Muscle layer of colon (tissue), 2 donors: ENCODE data around the gene TMEM229B.

Source experiments
- H3K27ac ChIP-seq: one replicate; pipeline ENCODE4 v1.7.0; 2013; ENCODE audit warnings: low read depth, mild to moderate bottlenecking, low read length, moderate library complexity
- H3K27me3 ChIP-seq, 2 donors: one replicate each; pipeline ENCODE4 v1.7.0; 2013; ENCODE audit warnings: low read length in 2 of 2, mild to moderate bottlenecking in 2 of 2; ENCODE audit not compliant: insufficient read depth in 2 of 2, control insufficient read depth in 1 of 2
- H3K36me3 ChIP-seq: one replicate; pipeline ENCODE4 v1.7.0; 2013; ENCODE audit warnings: mild to moderate bottlenecking, low read length; ENCODE audit not compliant: insufficient read depth
- H3K4me1 ChIP-seq: one replicate; pipeline ENCODE4 v1.7.0; 2013; ENCODE audit warnings: mild to moderate bottlenecking, low read length; ENCODE audit not compliant: insufficient read depth
- H3K4me3 ChIP-seq, 2 donors: one replicate each; pipeline ENCODE4 v1.7.0; 2013; ENCODE audit warnings: low read length in 2 of 2, low read depth in 1 of 2, mild to moderate bottlenecking in 1 of 2, moderate library complexity in 1 of 2
- H3K9ac ChIP-seq: one replicate; pipeline ENCODE4 v1.7.0; 2013; ENCODE audit warnings: low read length
- H3K9me3 ChIP-seq: one replicate; pipeline ENCODE4 v1.7.0; 2013; ENCODE audit warnings: mild to moderate bottlenecking, low read length
- donor health status: abdominal sarcoma.
- donor health status: Adenocarcinoma of cecum.

Gene TMEM229B

DNA sequence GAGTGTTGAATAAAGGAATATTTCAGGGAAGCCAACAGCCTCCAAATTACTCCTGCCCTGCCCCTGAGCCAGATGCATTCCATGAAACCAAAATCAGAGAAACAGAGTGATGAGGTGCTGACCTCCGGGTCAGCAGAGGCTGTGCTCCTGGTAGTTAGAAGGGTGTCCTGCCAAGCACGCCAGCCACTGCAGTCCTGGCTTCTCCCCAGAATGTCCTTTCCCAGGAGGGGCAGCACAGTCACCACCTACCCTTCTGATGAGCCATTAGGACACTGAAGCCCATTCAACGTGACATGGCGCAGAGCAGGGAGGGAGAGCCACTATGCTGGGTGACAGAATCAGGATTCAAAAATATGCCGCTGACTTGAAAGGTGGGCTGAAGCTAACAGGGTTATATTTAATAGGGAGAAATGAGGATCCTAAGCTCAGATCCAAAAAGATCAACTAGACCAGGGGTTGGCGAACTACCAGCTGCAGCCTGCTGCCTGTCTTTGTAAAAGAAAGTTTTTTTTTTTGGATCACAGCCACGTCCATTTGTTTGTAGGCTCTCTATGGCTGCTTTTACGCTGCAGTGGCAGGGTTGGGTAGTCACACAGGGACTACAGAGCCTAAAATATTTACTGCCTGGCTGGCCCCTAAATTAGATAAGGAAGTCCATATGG lies 42.0 kb downstream of the TMEM229B start:
- H3K27me3 ChIP-seq, result no peaks in the 10 kb centered on the region
- H3K27ac ChIP-seq, result no peak overlapping the region
- H3K4me1 ChIP-seq, result peaks cover 10% of the 10 kb centered on the region
- no peaks in the 10 kb centered on the region for H3K36me3 ChIP-seq
- no peak overlapping the region for H3K9ac ChIP-seq
- H3K9me3 ChIP-seq, result no peaks in the 10 kb centered on the region
- H3K4me3 ChIP-seq, result no peak overlapping the region

DNA sequence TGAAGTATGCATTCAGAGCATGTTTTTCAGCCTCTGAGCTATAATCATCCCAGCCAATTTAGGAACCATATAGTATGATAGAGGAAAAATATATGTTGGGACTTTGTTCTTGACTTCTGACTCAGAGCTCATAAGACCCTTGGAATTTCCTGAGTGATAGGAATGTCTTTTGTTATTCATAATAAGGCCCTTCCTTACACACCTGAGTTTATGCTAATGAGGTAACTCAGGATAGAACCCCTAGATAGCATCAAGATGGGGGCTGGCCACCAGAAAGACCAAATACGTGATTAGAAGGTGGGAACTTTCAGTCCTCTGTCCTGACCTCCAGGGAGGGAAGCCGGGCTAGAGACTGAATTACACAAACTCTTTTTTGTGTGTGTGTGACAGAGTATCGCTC lies 44.1 kb downstream of the TMEM229B start:
- Histone ChIP-seq H3K27me3 (no peaks in the 10 kb centered on the region), H3K4me3 (no peak overlapping the region), H3K36me3 (no peaks in the 10 kb centered on the region), H3K27ac (no peak overlapping the region), H3K9ac (no peak overlapping the region), H3K9me3 (no peaks in the 10 kb centered on the region), H3K4me1 (peaks cover 10% of the 10 kb centered on the region)

DNA sequence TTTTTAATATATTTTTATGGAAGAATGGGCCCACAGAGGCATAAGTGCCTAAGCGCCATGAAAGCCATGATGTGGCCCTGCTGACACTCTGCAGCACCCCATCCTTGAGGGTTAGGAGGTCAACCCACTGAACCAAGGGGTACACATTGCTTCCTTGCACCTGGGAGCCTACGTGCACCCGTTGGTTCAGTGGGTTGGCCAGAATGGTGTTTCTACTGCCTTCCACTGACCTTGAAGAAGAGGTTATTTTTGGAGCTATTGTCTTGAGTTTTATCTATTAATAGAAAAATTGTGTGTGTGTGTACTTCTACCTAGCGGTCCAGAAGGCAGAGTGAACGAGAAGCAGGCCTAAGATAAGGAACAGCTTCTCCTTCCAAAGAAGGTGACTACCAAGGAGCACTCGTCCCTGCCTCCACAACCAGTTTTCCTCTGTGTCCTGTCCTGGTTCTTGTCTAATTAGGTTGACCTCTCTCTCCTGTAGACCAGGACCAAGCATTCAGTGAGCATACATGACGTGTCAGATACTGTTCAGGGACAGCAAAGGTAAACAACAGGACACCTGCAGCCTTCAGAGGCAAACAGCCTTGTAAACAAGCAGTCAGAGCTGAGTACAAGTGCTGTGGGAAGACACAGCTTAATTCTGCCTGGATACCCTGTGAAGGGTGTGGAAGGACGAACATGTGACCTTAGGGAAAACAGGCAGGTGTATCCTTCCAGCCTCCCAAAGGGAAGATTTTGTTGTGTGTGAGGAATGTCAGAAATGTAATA lies 46.2 kb downstream of the TMEM229B start:
- Histone ChIP-seq H3K4me3 (no peak overlapping the region), H3K27ac (no peak overlapping the region)

DNA sequence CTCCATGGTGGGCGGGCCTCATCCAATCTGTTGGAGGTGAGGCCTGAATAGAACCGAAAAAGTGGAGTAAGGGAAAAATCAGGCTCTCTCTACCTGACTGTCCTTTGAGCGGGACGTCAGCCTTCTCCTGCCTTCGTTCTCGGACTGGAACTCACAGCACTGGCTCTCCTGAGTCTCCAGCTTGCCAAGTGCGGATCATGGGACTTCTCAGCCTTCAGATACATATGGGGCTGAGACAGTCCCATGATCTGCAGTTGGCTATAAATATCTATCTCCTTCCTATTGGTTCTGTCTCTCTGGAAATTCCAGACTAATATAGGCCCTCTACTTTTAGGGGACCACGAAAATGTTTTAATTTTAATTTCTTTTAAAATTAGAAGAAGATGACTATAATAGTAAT lies 46.8 kb downstream of the TMEM229B start:
- H3K27ac ChIP-seq, result no peak overlapping the region
- H3K4me1 ChIP-seq, result peaks cover 10% of the 10 kb centered on the region
- H3K36me3 ChIP-seq, result no peaks in the 10 kb centered on the region
- no peaks in the 10 kb centered on the region for H3K27me3 ChIP-seq
- H3K9me3 ChIP-seq, result no peaks in the 10 kb centered on the region
- no peak overlapping the region for H3K9ac ChIP-seq
- no peak overlapping the region for H3K4me3 ChIP-seq

More for the DNA sequence above, 46.2 kb downstream of the TMEM229B start:
- Histone ChIP-seq H3K9ac (no peak overlapping the region), H3K27me3 (no peaks in the 10 kb centered on the region), H3K4me1 (peaks cover 15% of the 10 kb centered on the region), H3K36me3 (no peaks in the 10 kb centered on the region), H3K9me3 (no peaks in the 10 kb centered on the region)

DNA sequence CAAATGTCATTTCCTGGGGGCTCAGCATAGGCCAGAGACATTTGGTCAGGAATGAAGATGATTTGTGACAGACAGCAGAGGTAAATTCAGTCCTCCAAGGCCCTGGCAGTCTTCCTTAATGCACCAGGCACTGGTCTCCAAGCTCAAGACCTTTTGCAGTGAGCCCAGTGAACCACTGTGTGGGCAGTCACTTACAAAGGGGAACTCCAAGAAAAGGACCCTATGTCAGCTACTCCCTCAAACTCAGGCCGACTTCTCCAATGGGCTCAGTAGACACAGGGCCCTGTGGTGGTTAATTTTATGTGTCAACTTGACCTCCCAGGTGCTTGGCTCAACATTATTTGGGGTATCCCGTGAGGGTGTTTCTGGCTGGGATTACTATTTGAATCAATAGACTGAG lies 47.3 kb downstream of the TMEM229B start:
- H3K9ac ChIP-seq, result no peak overlapping the region
- peaks cover 7% of the 10 kb centered on the region for H3K4me1 ChIP-seq
- no peak overlapping the region for H3K4me3 ChIP-seq
- no peaks in the 10 kb centered on the region for H3K36me3 ChIP-seq
- H3K27me3 ChIP-seq, result no peaks in the 10 kb centered on the region
- H3K27ac ChIP-seq, result no peak overlapping the region
- no peaks in the 10 kb centered on the region for H3K9me3 ChIP-seq

DNA sequence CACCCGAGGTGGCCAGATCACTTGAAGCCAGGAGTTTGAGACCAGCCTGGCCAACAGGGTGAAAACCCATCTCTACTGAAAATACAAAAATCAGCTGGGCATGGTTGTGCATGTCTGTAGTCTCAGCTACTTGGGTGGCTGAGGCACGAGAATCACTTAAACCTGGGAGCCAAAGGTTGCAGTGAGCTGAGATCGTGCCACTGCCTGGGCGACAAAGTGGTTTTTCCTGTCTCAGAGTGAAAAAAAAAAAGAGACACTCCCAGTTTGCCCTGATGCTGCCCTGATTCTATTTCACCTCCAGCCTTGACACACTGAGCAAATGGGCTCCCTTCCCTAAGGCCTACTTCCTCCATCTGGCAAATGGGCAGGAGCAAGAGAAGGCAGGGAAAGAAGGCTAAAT lies 48.0 kb downstream of the TMEM229B start:
- no peaks in the 10 kb centered on the region for H3K36me3 ChIP-seq
- H3K4me1 ChIP-seq, result peaks cover 14% of the 10 kb centered on the region
- no peak overlapping the region for H3K4me3 ChIP-seq
- H3K27me3 ChIP-seq, result no peaks in the 10 kb centered on the region
- no peaks in the 10 kb centered on the region for H3K9me3 ChIP-seq
- no peak overlapping the region for H3K27ac ChIP-seq
- no peak overlapping the region for H3K9ac ChIP-seq

DNA sequence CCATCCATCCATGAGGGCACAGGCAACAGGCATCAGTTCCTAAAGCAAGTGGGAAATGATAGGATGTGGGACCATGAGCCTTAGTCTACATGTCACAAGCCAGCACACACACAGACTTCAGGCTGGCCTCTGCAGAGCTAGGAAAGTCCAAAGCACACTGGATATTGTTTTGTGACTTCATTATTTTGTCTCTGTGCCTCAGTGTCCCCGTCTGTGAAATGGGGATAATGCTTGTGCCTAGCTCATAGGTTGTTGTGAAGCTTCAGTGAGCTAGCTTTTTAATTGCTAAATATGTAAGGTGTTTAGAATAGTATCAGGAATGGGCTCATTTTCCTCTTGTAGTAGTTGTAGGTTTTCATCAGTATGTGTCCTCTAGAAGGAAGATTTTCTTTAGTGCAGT lies 49.6 kb downstream of the TMEM229B start:
- Histone ChIP-seq H3K9me3 (no peaks in the 10 kb centered on the region), H3K27me3 (no peaks in the 10 kb centered on the region), H3K4me3 (no peak overlapping the region), H3K36me3 (no peaks in the 10 kb centered on the region), H3K4me1 (peaks cover 14% of the 10 kb centered on the region), H3K27ac (no peak overlapping the region), H3K9ac (no peak overlapping the region)

DNA sequence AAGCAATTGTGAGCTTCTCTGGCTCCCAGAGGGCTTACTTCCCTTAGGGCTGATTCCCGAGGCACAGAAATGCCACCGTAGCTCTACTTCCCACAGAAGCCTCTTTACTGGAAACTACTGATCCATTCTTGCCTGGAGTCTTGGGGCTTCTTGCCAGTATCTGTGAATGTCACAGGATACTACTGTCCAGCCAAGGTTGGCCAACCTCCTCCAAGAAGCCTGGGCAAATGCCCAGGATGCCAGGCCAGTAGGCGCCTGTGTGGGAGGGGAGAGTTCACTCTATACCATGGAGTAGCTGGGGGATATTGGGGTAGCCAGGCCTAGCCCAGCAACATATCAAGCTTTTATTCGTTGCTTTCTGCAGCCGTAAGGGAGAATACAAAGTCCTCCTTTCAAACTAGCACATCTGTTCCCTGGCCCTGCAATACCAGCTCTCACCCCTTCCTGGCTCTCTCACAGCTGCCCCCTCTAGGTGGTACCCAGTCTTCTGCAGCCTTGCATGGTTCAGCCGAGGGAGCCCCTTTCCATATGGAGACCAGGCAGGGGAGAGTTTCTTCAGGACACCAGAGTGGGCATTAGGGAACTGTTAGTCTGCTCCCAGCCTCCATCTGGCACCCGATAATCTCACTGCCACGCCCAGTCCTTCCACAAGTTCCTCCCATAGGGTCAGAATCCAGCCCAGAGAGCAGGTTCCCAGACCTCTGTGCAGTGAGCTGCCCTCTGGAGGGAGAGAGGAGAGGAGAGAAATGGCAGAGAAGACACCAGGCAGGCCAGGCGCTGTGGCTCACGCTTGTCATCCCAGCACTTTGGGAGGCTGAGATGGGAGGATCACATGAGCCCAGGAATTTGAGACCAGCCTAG lies 52.3 kb downstream of the TMEM229B start:
- no peaks in the 10 kb centered on the region for H3K9me3 ChIP-seq
- no peaks in the 10 kb centered on the region for H3K27me3 ChIP-seq
- no peak overlapping the region for H3K9ac ChIP-seq
- no peak overlapping the region for H3K4me3 ChIP-seq
- peaks cover 28% of the 10 kb centered on the region for H3K4me1 ChIP-seq
- no peak overlapping the region for H3K27ac ChIP-seq
- H3K36me3 ChIP-seq, result no peaks in the 10 kb centered on the region

DNA sequence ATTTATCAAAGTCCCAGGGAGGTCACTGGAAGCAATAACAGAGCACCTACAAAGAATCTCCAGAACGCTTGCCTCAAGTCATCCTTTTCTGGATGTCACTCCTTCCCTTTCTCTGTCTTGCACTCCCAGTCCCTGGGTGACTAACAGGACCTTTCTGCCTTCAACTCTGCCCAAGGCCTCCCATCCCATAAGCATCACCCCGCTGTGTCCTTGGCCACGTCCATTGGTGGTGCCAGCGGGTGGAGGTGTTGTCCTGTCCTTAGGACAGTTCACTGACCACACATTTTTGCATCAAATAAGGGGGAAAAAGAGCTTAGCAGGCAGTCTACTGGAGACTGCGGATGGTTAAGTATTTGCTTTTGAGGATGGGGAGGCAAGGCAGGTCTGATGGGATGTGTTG lies 52.9 kb downstream of the TMEM229B start:
- Histone ChIP-seq H3K27me3 (no peaks in the 10 kb centered on the region), H3K9me3 (no peaks in the 10 kb centered on the region), H3K9ac (no peak overlapping the region), H3K4me1 (peaks cover 28% of the 10 kb centered on the region), H3K36me3 (no peaks in the 10 kb centered on the region), H3K4me3 (no peak overlapping the region), H3K27ac (no peak overlapping the region)

DNA sequence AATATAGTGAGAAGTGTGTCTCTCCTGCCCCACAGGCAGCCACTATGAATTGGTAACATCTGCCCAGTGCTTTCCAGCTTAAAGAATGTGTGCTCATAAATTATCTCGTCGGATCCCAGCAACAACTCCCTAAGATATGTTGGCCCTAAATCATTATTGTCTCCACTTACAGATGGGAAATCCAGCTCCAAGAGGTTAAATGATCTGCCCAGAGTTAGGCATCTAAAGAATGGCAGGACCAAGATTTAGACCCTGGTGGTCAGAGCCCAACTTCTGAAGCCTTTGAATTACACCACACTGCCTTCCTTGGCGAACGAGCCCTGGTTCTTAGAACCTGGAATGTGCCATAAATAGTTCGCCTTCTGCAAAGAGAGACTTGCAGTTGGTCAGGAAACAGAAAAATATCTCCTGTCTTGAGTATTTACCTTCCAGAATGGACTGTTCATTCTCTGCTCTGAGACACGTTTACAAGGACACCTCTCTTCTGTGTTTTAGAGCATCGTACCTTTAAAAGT lies 56.4 kb downstream of the TMEM229B start:
- no peaks in the 10 kb centered on the region for H3K9me3 ChIP-seq
- peak overlapping the region; percentile 29 for H3K27ac ChIP-seq
- no peak overlapping the region for H3K9ac ChIP-seq
- H3K4me3 ChIP-seq, result no peak overlapping the region
- no peaks in the 10 kb centered on the region for H3K36me3 ChIP-seq
- H3K27me3 ChIP-seq, result no peaks in the 10 kb centered on the region
- peaks cover 23% of the 10 kb centered on the region for H3K4me1 ChIP-seq

DNA sequence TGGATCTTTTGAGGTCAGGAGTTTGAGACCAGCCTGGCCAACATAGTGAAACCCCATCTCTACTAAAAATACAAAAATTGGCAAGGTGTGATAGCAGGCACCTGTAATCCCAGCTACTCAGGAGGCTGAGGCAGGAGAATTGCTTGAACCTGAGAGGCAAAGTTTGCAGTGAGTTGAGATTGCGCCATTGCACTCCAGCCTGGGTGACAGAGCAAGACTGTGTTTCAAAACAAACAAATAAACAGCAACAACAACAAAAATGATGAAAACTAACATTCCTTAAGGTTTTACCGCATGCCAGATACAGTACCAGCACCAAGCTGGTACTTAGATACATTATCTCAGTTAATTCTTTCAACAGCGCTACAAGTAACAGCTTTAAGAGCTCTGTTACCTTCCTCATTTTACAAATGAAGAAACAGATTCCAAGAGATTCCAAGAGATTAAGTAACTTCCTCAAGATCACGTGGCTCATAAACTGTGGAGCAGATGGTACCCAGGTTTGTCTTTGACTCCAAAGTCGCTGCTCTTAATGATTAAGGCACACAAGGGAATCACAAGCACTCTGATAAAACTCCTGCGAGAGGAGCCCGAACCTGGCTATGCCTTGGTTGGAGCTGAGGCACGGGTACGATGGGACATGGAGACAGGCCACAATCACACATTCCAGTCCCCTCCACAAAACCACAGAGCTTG lies 58.9 kb downstream of the TMEM229B start:
- Histone ChIP-seq H3K9ac (no peak overlapping the region), H3K27ac (no peak overlapping the region), H3K4me3 (no peak overlapping the region), H3K4me1 (peaks cover 14% of the 10 kb centered on the region), H3K9me3 (no peaks in the 10 kb centered on the region), H3K36me3 (no peaks in the 10 kb centered on the region), H3K27me3 (no peaks in the 10 kb centered on the region)
